H1 (cell line): ENCODE data around the gene CLRN2.

Experiments used
- CBX5 ChIP-seq: fragments of 300-800, 300-1000 bp; sonication (generic); IDR thresholded peaks from 2 replicates; pipeline ENCODE4 v1.7.1; 2016; ENCODE audit warnings: antibody characterized with exemption, low read length, low read depth
- CEBPB ChIP-seq: IDR thresholded peaks from 2 replicates; pipeline ENCODE4 v1.6.1; 2012; ENCODE audit warnings: low read depth, low read length
- CHD2 ChIP-seq: IDR thresholded peaks from 2 replicates; pipeline ENCODE4 v1.6.1; 2012; ENCODE audit warnings: low read length, improper control_type of control experiment
- EZH2 ChIP-seq: fragments of 200-600 bp; sonication (generic); IDR thresholded peaks from 2 replicates; pipeline ENCODE4 v1.7.1; 2012; ENCODE audit warnings: low read depth, mild to moderate bottlenecking, moderate library complexity, low read length, inconsistent platforms; ENCODE audit not compliant: severe bottlenecking
- FOSL1 ChIP-seq: IDR thresholded peaks from 2 replicates; pipeline ENCODE4 v1.6.1; 2011; ENCODE audit warnings: mild to moderate bottlenecking, low read depth, low read length, moderate library complexity; ENCODE audit not compliant: insufficient read depth
- KDM5A ChIP-seq: fragments of 200-600 bp; IDR thresholded peaks from 2 replicates; pipeline ENCODE4 v1.7.1; 2012; ENCODE audit warnings: mild to moderate bottlenecking, low read length, inconsistent platforms, mixed read lengths
- POLR2A ChIP-seq, 2 experiments: IDR thresholded peaks; 1 replicate in 1 of 2; 2 replicates in 1 of 2; pipeline ENCODE4 v1.6.1; 2011; ENCODE audit warnings: low read depth in 2 of 2, low read length in 2 of 2, mild to moderate bottlenecking in 2 of 2; ENCODE audit errors: control extremely low read depth in 1 of 2
- POLR2AphosphoS5 ChIP-seq: IDR thresholded peaks from 2 replicates; pipeline ENCODE4 v1.6.1; 2011; ENCODE audit warnings: low read depth, low read length
- RBBP5 ChIP-seq: IDR thresholded peaks from 2 replicates; pipeline ENCODE4 v1.7.1; 2012; ENCODE audit warnings: low read depth, mild to moderate bottlenecking, inconsistent platforms, low read length, moderate library complexity, borderline replicate concordance
- SIRT6 ChIP-seq: IDR thresholded peaks from one replicate; pipeline ENCODE4 v1.7.1; 2012; ENCODE audit warnings: low read length, inconsistent platforms
- SP1 ChIP-seq: IDR thresholded peaks from 2 replicates; pipeline ENCODE4 v1.6.1; 2011; ENCODE audit warnings: low read depth, low read length
- SUZ12 ChIP-seq: fragments of 200-600 bp; sonication (generic); IDR thresholded peaks from 2 replicates; pipeline ENCODE4 v1.6.1; 2012; ENCODE audit warnings: mild to moderate bottlenecking, inconsistent platforms, low read length, moderate library complexity, mixed read lengths
- ZNF274 ChIP-seq: IDR thresholded peaks from 2 replicates; pipeline ENCODE4 v1.7.0; 2012; ENCODE audit warnings: low read length, borderline replicate concordance; ENCODE audit errors: extremely low read depth
- TF ChIP-seq, protein P1 (sequence below), 3 experiments: IDR thresholded peaks; 1 replicate in 2 of 3; 2 replicates in 1 of 3; pipeline versions ENCODE4 v1.5.1 to v1.6.1; 2011; ENCODE audit warnings: low read length in 3 of 3, mild to moderate bottlenecking in 3 of 3, inconsistent platforms in 2 of 3, low read depth in 1 of 3, moderate library complexity in 1 of 3; ENCODE audit not compliant: insufficient read depth in 1 of 3; ENCODE audit errors: control extremely low read depth in 1 of 3

DNA sequence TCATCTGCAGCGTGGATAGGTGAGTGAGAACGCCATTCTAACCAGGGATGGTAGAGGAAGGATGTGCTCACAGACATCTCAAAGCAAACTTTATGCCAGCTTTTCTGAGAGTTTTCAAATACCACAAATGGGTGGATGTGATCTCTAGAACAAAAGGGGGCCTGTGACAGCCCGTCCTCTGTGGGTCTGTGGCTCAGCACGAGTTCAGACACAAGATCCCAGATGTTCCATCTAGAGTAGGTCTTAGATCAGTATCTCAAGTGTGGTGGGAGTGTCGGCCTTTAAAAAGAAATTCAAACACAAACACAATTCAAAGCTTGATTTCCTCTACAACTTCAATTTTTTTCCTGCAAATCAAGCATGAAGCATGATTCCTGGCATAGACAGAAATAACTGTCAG, 25.8 kb upstream of the CLRN2 start:
- TF ChIP-seq, protein P1, sequence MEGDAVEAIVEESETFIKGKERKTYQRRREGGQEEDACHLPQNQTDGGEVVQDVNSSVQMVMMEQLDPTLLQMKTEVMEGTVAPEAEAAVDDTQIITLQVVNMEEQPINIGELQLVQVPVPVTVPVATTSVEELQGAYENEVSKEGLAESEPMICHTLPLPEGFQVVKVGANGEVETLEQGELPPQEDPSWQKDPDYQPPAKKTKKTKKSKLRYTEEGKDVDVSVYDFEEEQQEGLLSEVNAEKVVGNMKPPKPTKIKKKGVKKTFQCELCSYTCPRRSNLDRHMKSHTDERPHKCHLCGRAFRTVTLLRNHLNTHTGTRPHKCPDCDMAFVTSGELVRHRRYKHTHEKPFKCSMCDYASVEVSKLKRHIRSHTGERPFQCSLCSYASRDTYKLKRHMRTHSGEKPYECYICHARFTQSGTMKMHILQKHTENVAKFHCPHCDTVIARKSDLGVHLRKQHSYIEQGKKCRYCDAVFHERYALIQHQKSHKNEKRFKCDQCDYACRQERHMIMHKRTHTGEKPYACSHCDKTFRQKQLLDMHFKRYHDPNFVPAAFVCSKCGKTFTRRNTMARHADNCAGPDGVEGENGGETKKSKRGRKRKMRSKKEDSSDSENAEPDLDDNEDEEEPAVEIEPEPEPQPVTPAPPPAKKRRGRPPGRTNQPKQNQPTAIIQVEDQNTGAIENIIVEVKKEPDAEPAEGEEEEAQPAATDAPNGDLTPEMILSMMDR (IDR thresholded peaks at IDR 0.05; ENCODE audit: control extremely low read depth in 1 of 3, insufficient read depth in 1 of 3, low read depth in 1 of 3, low read length in 3 of 3) = no peak
- TF ChIP-seq SP1 (no peak), RBBP5 (no peak), CHD2 (no peak), POLR2AphosphoS5 (no peak), CEBPB (no peak), CBX5 (no peak), KDM5A (no peak), POLR2A (IDR thresholded peaks at IDR 0.05; ENCODE audit: control extremely low read depth in 1 of 2, low read depth in 2 of 2, low read length in 2 of 2) (no peak), FOSL1 (no peak), SIRT6 (no peak), EZH2 (no peak), SUZ12 (no peak), ZNF274 (no peak)
